Right lung (tissue), 5 donors: ENCODE data around the gene GADD45G. TPM values are rescaled to one million over a fixed set of nuclear protein-coding genes. Genes with fewer than 3 reads are reported as not detected.

Experiments
- DNase-seq, 2 donors: peaks; one replicate each; pipeline ENCODE4 v3.0.0-alpha.2; 2013
- polyA plus RNA-seq, 5 donors: library from polyadenylated mRNA; unstranded; fragments of 120-200 nt; gene quantifications; one replicate each; pipeline versions ENCODE4 v1.2.1 to v1.2.3, GENCODE V29; 2013; ENCODE audit warnings: inconsistent platforms in 1 of 5, low replicate concordance in 1 of 5; ENCODE audit not compliant: insufficient read length in 5 of 5, insufficient read depth in 1 of 5

GADD45G gene
- polyA plus RNA-seq, 5 donors, result 3.0 to 7.1 (median 4.8) TPM

DNA sequence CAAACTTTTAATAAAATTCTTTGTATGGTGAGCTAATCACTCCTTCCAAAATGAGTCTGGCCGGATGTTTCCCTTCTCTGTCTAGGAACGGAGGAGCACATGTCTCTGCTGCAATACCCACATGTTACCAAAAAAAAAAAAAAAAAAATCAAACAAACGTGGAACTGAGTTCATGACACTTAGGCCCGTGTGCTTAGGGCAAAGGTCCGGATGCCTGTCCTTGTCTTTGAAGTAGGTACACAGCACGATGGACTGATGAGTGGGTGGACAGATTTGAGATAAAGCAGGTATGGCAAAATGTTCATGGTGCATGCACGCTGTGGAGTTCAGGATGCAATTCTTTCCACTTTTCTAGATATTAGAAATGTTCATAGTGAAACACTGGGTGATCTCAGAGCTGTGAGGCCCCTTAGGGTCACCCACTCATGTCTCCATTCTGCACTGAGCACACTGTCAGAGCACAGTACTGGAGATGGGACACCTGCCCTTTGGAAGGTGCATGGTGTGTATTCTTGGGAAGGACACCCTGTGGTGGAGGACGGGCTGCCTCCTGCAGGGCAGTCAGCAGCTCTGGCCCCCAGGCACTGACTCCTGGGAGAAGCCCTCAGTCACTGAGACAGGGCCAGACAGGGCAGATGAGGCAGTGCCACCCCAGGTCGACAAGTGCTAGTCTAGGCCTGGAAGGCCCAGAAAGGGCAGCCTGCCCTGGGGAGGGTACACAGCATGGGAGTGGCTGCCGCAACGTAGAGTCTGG is 43.6 kb downstream of the GADD45G start:
- no peak for DNase-seq

DNA sequence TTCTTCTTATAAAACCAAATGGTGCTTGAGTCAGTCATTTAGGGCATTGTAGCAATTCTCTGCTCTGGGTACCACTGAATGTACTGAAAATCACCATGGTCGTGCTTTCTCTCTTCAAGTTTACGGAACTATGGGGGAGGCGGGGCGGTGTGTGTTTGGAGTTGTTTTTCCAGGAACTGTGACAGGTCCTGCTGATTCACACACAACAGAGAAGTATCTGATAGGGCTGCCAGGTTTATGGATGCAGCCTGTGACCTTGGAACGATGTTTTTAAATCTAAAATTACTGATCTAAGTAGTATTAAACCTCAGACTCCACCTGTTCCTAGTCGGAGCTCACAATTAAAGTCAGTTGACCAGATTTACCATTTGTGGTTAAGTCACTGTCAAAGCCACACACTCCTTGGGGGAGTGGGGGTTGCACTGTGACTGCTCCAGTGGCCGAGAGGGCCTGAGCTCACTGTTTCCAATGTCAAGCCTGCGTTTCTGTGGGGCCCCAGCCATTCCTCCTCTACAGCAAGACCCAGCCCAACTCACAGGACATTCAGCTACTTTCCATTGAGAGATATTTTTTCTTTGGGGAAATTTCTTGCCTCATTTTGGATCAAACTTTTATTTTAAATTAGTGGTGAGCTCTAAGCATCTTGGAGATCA is 44.4 kb downstream of the GADD45G start:
- DNase-seq, result no peak

DNA sequence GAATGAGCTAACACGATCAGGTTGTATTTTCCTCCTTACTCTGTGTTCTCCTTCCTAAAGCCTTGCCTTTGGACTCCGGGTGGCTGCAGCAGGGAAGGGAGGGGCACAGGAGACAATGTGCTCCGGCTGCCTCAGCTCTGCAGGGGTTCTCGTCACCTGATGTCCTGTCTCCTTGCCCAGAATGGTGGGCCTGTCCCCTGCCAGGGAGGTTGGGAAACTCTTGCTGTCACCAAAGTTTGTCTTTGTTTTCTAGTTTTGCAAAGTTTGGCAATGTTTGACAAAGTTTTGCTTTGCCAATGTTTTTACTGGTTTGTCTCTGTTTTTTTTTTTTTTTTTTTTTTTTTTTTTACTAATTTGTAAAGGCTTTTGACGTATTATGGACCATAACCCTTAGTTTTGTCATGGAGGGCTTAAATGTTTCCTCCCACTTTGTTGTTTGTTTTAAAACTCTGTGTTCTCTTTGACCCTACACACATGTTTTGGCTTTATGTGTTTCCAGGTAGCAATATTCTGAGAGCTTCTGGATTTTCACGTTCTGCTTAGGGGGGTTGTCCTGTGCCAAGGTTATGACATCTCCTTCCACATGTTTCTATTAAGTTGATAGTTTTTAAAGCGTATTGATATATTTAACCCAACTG is 49.3 kb downstream of the GADD45G start:
- DNase-seq, result no peak

DNA sequence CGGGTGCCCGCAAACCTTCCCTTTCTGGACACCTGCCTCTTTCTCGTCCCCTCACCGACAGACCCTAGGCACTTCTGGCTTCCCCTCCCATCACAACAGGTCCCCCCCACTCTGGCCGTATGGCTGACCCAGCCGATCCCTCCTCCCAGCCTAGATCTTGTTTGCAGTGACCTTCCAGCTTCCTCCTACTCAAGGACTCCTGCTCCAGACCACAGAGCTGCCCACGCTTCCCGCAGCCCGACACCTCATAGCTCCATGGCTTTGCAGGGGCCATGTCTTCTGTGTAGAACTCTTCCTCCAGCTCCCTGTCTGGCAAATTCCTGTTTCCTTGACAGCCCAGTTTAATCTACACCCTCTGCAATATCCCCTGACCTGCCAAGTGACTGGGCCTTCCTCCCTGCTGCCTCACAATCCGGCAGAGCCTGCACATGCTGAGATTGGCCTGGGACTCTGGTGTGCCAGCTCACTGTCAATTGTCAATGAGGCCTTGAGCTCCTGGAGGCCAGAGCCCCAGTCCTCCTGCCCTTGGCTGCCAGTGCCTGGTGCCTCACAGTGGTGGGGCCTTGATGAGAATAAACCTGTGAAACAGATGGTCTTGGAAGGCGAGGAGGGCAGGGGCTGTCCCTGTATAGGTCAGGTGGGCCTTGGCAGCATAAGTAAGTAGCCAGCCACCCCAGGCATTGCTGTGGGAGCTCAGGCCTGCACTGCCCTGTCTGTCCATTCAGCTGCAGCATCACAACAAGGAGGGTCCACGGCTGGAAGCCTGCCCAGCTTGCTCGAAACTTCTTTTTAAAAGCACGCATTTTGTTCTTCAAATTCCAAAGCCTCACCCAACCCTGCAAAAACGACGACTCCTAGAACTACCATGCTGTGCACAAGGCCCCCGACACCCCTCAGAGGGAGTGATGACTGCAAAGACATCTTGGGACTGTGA is 50.5 kb downstream of the GADD45G start:
- no peak for DNase-seq

Other genes starting within 250 kb of the GADD45G start
- 10 to 100 TPM; 20.9 to 26.7 (median 21.4) TPM for gene SEMA4D, start 106.9 kb upstream of the GADD45G start, polyA plus RNA-seq